ENCODE measurements around the gene KAZN. TPM values are rescaled to one million over a fixed set of nuclear protein-coding genes. Genes with fewer than 3 reads are reported as not detected.

The KAZN gene
- total and polyA plus RNA-seq, 3 donors from 2014 or later = 12.1 to 14.6 (median 13.8) TPM

GRCh38 chr1:14925336-14926136 lies 327.1 kb downstream of the KAZN start:
- no peaks in the 10 kb centered on the region for H3K27me3 ChIP-seq
- intact Hi-C loops (cut with DNase I; ENCODE audit: low total_unique reads) = loop anchor here (10.0 kb wide), 1 partner anchor 99 kb away; no protein-coding TSS in a partner anchor
- H3K4me3 ChIP-seq = peak overlapping the region; percentile 68 to 77
- peaks cover 34% of the 10 kb centered on the region for H3K4me1 ChIP-seq
- TF ChIP-seq CTCF (IDR thresholded peaks at IDR 0.05) = no peak
- no peak for TF ChIP-seq POLR2A (IDR thresholded peaks at IDR 0.05)
- 18 to 38% methylated on average over 12 of the region's 12 CpGs for WGBS, 2 donors
- no peaks in the 10 kb centered on the region for H3K36me3 ChIP-seq (ENCODE audit: low read depth, missing control alignments)
- peak overlapping the region in 1 of 2 donors; percentile 69 for H3K27ac ChIP-seq
- no peak for DNase-seq
- H3K9me3 ChIP-seq = no peaks in the 10 kb centered on the region

- H3K36me3 ChIP-seq (ENCODE audit: low read depth, missing control alignments) = no peaks in the 10 kb centered on the region
- 45 to 61% methylated on average over 3 of the region's 3 CpGs for WGBS, 2 donors
- no peaks in the 10 kb centered on the region for H3K27me3 ChIP-seq
- intact Hi-C loops (cut with DNase I; ENCODE audit: low total_unique reads) = loop anchor here (10.0 kb wide), 1 partner anchor 99 kb away; no protein-coding TSS in a partner anchor
- H3K27ac ChIP-seq = no peak overlapping the region
- no peak overlapping the region for H3K4me3 ChIP-seq
- TF ChIP-seq POLR2A (IDR thresholded peaks at IDR 0.05) (no peak), CTCF (IDR thresholded peaks at IDR 0.05) (no peak)
- H3K9me3 ChIP-seq = no peaks in the 10 kb centered on the region
- H3K4me1 ChIP-seq = peaks cover 35% of the 10 kb centered on the region
- no peak for DNase-seq
Observed at GRCh38 chr1:14926229-14926628, 327.7 kb downstream of the KAZN start.

GRCh38 chr1:14926818-14927575 lies 328.5 kb downstream of the KAZN start:
- no peak for DNase-seq
- no peaks in the 10 kb centered on the region for H3K9me3 ChIP-seq
- WGBS, 2 donors = 85 to 88% methylated on average over 12 of the region's 12 CpGs
- no peak for TF ChIP-seq POLR2A (IDR thresholded peaks at IDR 0.05)
- TF ChIP-seq CTCF (IDR thresholded peaks at IDR 0.05) = no peak
- no peaks in the 10 kb centered on the region for H3K36me3 ChIP-seq (ENCODE audit: low read depth, missing control alignments)
- intact Hi-C loops (cut with DNase I; ENCODE audit: low total_unique reads) = loop anchor here (10.0 kb wide), 1 partner anchor 98 kb away; no protein-coding TSS in a partner anchor
- H3K27me3 ChIP-seq = no peaks in the 10 kb centered on the region
- no peak overlapping the region for H3K27ac ChIP-seq
- H3K4me3 ChIP-seq = no peak overlapping the region
- peaks cover 35% of the 10 kb centered on the region for H3K4me1 ChIP-seq

- no peak for TF ChIP-seq CTCF (IDR thresholded peaks at IDR 0.05)
- DNase-seq = peak; percentile 60
- intact Hi-C loops (cut with DNase I; ENCODE audit: low total_unique reads) = loop anchor here (10.0 kb wide), 1 partner anchor 96 kb away; no protein-coding TSS in a partner anchor
- Histone ChIP-seq H3K27me3 (no peaks in the 10 kb centered on the region), H3K4me3 (no peak overlapping the region), H3K36me3 (ENCODE audit: low read depth, missing control alignments) (no peaks in the 10 kb centered on the region), H3K4me1 (peaks cover 35% of the 10 kb centered on the region), H3K9me3 (no peaks in the 10 kb centered on the region), H3K27ac (peak overlapping the region in 1 of 2 donors; percentile 41)
- WGBS, 2 donors = 28 to 53% methylated on average over 7 of the region's 7 CpGs
Observed at GRCh38 chr1:14928412-14928811, 329.9 kb downstream of the KAZN start.

Data from testis (tissue), 3 donors.